Measurements from ENCODE around the gene SDHAF3.

DNA sequence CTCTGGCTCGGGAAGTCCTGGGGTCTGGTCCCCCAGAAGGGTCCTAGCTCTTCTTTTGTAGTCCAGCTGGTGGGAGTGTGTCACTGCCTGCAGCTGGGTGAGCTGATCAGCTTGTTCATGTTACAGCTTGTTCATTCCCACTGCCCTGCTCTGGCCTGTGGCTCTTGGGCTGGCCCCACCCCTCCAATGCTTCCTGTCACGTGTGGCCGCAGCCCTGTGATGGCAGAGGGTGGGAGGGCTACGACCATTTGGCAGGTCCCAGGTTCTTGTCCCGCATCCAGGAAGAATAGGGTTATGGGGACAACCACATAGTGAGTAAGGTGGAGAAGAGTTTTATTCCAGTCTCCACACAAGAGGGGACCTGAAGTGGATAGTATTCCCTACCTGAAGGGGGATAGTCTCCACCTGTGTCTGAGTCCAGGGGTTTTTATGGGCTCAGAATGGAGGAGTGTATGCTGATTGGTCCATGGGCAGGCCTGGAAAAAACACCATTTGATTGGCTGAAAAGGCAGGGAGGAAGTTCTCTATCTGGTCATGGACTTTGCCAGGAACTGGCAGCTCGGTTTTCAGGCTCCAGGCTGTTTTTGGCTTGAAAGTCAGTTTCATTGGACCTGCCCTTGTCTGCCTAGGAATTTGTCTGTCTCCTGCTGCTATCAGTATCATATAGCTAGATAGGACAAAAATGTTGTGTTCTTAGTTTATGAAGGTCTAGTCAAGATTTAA is 13.1 kb downstream of the SDHAF3 start:
- TF ChIP-seq, protein P1, sequence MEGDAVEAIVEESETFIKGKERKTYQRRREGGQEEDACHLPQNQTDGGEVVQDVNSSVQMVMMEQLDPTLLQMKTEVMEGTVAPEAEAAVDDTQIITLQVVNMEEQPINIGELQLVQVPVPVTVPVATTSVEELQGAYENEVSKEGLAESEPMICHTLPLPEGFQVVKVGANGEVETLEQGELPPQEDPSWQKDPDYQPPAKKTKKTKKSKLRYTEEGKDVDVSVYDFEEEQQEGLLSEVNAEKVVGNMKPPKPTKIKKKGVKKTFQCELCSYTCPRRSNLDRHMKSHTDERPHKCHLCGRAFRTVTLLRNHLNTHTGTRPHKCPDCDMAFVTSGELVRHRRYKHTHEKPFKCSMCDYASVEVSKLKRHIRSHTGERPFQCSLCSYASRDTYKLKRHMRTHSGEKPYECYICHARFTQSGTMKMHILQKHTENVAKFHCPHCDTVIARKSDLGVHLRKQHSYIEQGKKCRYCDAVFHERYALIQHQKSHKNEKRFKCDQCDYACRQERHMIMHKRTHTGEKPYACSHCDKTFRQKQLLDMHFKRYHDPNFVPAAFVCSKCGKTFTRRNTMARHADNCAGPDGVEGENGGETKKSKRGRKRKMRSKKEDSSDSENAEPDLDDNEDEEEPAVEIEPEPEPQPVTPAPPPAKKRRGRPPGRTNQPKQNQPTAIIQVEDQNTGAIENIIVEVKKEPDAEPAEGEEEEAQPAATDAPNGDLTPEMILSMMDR (IDR thresholded peaks at IDR 0.05; ENCODE audit: extremely low read depth in 1 of 2, insufficient read depth in 1 of 2, low read depth in 1 of 2, low read length in 2 of 2) = no peak
- no peak for TF ChIP-seq POLR2A (IDR thresholded peaks at IDR 0.05; ENCODE audit: low read depth, low read length)
- TF ChIP-seq EZH2 (IDR thresholded peaks at IDR 0.05; ENCODE audit: borderline replicate concordance, low read depth, low read length, severe bottlenecking) = no peak
- no peak for TF ChIP-seq GATA2 (IDR thresholded peaks at IDR 0.05; ENCODE audit: insufficient read depth, insufficient read length, low read depth, low read length)

Measured in endothelial cell of umbilical vein (primary cell).